Hepatocyte (in vitro differentiated cells): ENCODE results near the gene SEBOX. TPM values are rescaled to one million over a fixed set of nuclear protein-coding genes. Genes with fewer than 3 reads are reported as not detected.
A peak's percentile ranks its signal among the peaks of the same experiment; 100 is the strongest.

ENCODE experiments used
- DNase-seq: peaks from one replicate; pipeline ENCODE4 v3.0.0-alpha.2; 2016; ENCODE audit warnings: low spot score
- H2AFZ ChIP-seq: fragments of 200-600 bp; sonication (generic); 2 replicates; pipeline ENCODE4 v1.6.0; 2016; ENCODE audit warnings: antibody characterized with exemption, mild to moderate bottlenecking
- H3K27ac ChIP-seq: fragments of 200-600 bp; sonication (generic); 2 replicates; pipeline ENCODE4 v1.5.1; 2016; ENCODE audit warnings: mild to moderate bottlenecking
- H3K27me3 ChIP-seq: fragments of 200-600 bp; sonication (generic); 2 replicates; pipeline ENCODE4 v1.6.1; 2016
- H3K36me3 ChIP-seq: fragments of 200-600 bp; sonication (generic); replicated peaks from 2 replicates; pipeline ENCODE4 v1.5.1; 2016; ENCODE audit warnings: low read depth; ENCODE audit not compliant: insufficient read depth
- H3K4me1 ChIP-seq: fragments of 200-600 bp; sonication (generic); 2 replicates; pipeline ENCODE4 v1.5.1; 2016; ENCODE audit warnings: mild to moderate bottlenecking, moderate library complexity; ENCODE audit not compliant: insufficient read depth
- H3K4me2 ChIP-seq: fragments of 200-600 bp; sonication (generic); 2 replicates; pipeline ENCODE4 v1.6.0; 2016
- H3K4me3 ChIP-seq: fragments of 200-600 bp; sonication (generic); 2 replicates; pipeline ENCODE4 v1.5.1; 2016; ENCODE audit warnings: mild to moderate bottlenecking
- H3K79me2 ChIP-seq: fragments of 200-600 bp; sonication (generic); 2 replicates; pipeline ENCODE4 v1.6.0; 2017; ENCODE audit warnings: mild to moderate bottlenecking
- H3K9me2 ChIP-seq: fragments of 200-600 bp; sonication (generic); replicated peaks from 2 replicates; pipeline ENCODE4 v1.6.0; 2017; ENCODE audit warnings: mild to moderate bottlenecking; ENCODE audit not compliant: insufficient read depth
- H3K9me3 ChIP-seq: fragments of 200-600 bp; sonication (generic); 2 replicates; pipeline ENCODE4 v1.5.1; 2016; ENCODE audit warnings: low read depth, mild to moderate bottlenecking
- H4K20me1 ChIP-seq: fragments of 200-600 bp; sonication (generic); 2 replicates; pipeline ENCODE4 v1.6.0; 2016; ENCODE audit warnings: mild to moderate bottlenecking; ENCODE audit not compliant: insufficient read depth, poor library complexity, severe bottlenecking
- EZH2 ChIP-seq: fragments of 200-600 bp; sonication (generic); IDR thresholded peaks from 2 replicates; pipeline ENCODE4 v1.6.1; 2016; ENCODE audit warnings: antibody characterized with exemption, mild to moderate bottlenecking, borderline replicate concordance
- EZH2phosphoT487 ChIP-seq: fragments of 200-600 bp; sonication (generic); IDR thresholded peaks from one replicate; pipeline ENCODE4 v1.6.1; 2018; ENCODE audit warnings: antibody characterized with exemption, mild to moderate bottlenecking, low read depth, moderate library complexity; ENCODE audit not compliant: unreplicated experiment, severe bottlenecking
- WGBS: methylation state at CpG from one replicate; pipeline ENCODE4 v1.1.6; 2016; ENCODE audit warnings: low lambda C conversion rate; ENCODE audit errors: missing lambda C conversion rate; 5-methylcytosine and 5-hydroxymethylcytosine counted together
- polyA plus RNA-seq: library from polyadenylated mRNA; unstranded; fragments of >200 nt; fragmentation: Nextera tagmentation; extraction: Ambion mirVana; gene quantifications from 2 replicates; pipeline ENCODE4 v1.2.1, GENCODE V29; 2016
- total RNA-seq: library from RNA; depleted of rRNA; stranded (reverse); fragments of >200 nt; gene quantifications from 2 replicates; pipeline ENCODE4 v1.2.3, GENCODE V29; 2014
- TF ChIP-seq, protein P1 (sequence below): fragments of 200-600 bp; sonication (generic); IDR thresholded peaks from 2 replicates; pipeline ENCODE4 v1.5.1; 2016; ENCODE audit warnings: antibody characterized with exemption, mild to moderate bottlenecking; ENCODE audit not compliant: poor library complexity

Gene SEBOX
- total and polyA plus RNA-seq, 2 experiments from 2014 or later, result not detected

GRCh38 chr17:28346746-28347246, 18.2 kb downstream of the SEBOX start:
- no peaks in the 10 kb centered on the region for H3K79me2 ChIP-seq
- TF ChIP-seq EZH2 (no peak), EZH2phosphoT487 (no peak)
- TF ChIP-seq, protein P1, sequence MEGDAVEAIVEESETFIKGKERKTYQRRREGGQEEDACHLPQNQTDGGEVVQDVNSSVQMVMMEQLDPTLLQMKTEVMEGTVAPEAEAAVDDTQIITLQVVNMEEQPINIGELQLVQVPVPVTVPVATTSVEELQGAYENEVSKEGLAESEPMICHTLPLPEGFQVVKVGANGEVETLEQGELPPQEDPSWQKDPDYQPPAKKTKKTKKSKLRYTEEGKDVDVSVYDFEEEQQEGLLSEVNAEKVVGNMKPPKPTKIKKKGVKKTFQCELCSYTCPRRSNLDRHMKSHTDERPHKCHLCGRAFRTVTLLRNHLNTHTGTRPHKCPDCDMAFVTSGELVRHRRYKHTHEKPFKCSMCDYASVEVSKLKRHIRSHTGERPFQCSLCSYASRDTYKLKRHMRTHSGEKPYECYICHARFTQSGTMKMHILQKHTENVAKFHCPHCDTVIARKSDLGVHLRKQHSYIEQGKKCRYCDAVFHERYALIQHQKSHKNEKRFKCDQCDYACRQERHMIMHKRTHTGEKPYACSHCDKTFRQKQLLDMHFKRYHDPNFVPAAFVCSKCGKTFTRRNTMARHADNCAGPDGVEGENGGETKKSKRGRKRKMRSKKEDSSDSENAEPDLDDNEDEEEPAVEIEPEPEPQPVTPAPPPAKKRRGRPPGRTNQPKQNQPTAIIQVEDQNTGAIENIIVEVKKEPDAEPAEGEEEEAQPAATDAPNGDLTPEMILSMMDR, result peak; percentile 38
- H4K20me1 ChIP-seq, result no peaks in the 10 kb centered on the region
- peaks cover 11% of the 10 kb centered on the region for H3K4me1 ChIP-seq
- H3K9me2 ChIP-seq, result no peaks in the 10 kb centered on the region
- no peak overlapping the region for H3K4me2 ChIP-seq
- no peaks in the 10 kb centered on the region for H3K27me3 ChIP-seq
- no peaks in the 10 kb centered on the region for H3K36me3 ChIP-seq
- no peak overlapping the region for H2AFZ ChIP-seq
- H3K27ac ChIP-seq, result peak overlapping the region; percentile 23
- H3K9me3 ChIP-seq, result no peaks in the 10 kb centered on the region
- H3K4me3 ChIP-seq, result no peak overlapping the region
- peak; percentile 62 for DNase-seq
- WGBS, result 68% methylated on average over 7 of the region's 7 CpGs

GRCh38 chr17:28346199-28346580, 18.8 kb downstream of the SEBOX start:
- Histone ChIP-seq H3K27me3 (no peaks in the 10 kb centered on the region), H3K4me1 (peaks cover 11% of the 10 kb centered on the region), H2AFZ (no peak overlapping the region), H3K4me3 (no peak overlapping the region), H3K79me2 (no peaks in the 10 kb centered on the region), H3K27ac (peak overlapping the region; percentile 23), H3K4me2 (no peak overlapping the region), H3K36me3 (no peaks in the 10 kb centered on the region), H3K9me2 (no peaks in the 10 kb centered on the region), H4K20me1 (no peaks in the 10 kb centered on the region), H3K9me3 (no peaks in the 10 kb centered on the region)
- 88% methylated on average over 2 of the region's 2 CpGs for WGBS
- DNase-seq, result no peak
- TF ChIP-seq EZH2phosphoT487 (no peak), EZH2 (no peak)
- TF ChIP-seq, protein P1, result no peak

GRCh38 chr17:28345419-28346198, 19.4 kb downstream of the SEBOX start:
- no peaks in the 10 kb centered on the region for H3K9me2 ChIP-seq
- no peak for DNase-seq
- no peaks in the 10 kb centered on the region for H4K20me1 ChIP-seq
- H3K4me1 ChIP-seq, result peaks cover 11% of the 10 kb centered on the region
- H3K9me3 ChIP-seq, result no peaks in the 10 kb centered on the region
- TF ChIP-seq EZH2, result no peak
- TF ChIP-seq EZH2phosphoT487, result no peak
- TF ChIP-seq, protein P1, result no peak
- H3K27me3 ChIP-seq, result no peaks in the 10 kb centered on the region
- H2AFZ ChIP-seq, result no peak overlapping the region
- 88% methylated on average over 13 of the region's 13 CpGs for WGBS
- H3K36me3 ChIP-seq, result no peaks in the 10 kb centered on the region
- peak overlapping the region; percentile 23 for H3K27ac ChIP-seq
- no peaks in the 10 kb centered on the region for H3K79me2 ChIP-seq
- H3K4me3 ChIP-seq, result no peak overlapping the region
- H3K4me2 ChIP-seq, result no peak overlapping the region
